ENCODE data around the gene CELA2B. TPM values are rescaled to one million over a fixed set of nuclear protein-coding genes. Genes with fewer than 3 reads are reported as not detected.

The CELA2B gene
- total and polyA plus RNA-seq, 4 donors, result not detected

DNA sequence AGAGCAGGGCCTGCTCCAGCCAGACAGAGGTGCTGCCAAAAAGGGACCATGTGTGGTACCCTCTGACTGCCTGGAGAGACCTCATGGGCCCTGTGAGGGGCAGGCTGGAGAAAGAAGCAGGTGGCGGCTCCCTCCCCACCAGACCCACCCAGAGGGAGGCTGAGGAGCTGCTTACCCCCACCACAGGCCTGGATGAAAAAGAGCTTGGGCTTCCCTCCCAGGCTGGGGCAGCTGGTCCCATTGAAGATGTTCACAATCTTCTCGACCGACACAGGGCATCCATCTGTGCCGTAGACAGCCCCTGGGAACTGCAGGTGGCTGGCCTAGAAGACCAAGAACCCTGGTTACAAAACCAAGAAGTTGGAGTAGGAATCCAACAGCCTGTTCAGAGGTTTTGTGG, 28.5 kb downstream of the CELA2B start:
- Histone ChIP-seq H3K36me3 (ENCODE audit: control insufficient read depth in 4 of 4, insufficient read depth in 3 of 4, low read depth in 1 of 4, low read length in 3 of 4) (peaks cover 3 to 38% (median 12%) of the 10 kb centered on the region in 4 donors), H3K4me1 (ENCODE audit: control insufficient read depth in 4 of 4, insufficient read depth in 4 of 4, low read length in 3 of 4) (no peaks in the 10 kb centered on the region), H3K9ac (ENCODE audit: low read depth in 1 of 2, low read length in 2 of 2) (no peak overlapping the region), H3K27me3 (ENCODE audit: control insufficient read depth in 4 of 4, insufficient read depth in 4 of 4, low read length in 3 of 4) (no peaks in the 10 kb centered on the region), H3K4me3 (ENCODE audit: low read depth in 1 of 3, low read length in 3 of 3) (no peak overlapping the region), H3K9me3 (ENCODE audit: control insufficient read depth in 4 of 4, low read length in 3 of 4) (no peaks in the 10 kb centered on the region), H3K27ac (ENCODE audit: low read depth in 1 of 2, low read length in 2 of 2) (no peak overlapping the region)
- WGBS, result 97% methylated on average over 4 of the region's 4 CpGs
- TF ChIP-seq YY1 (IDR thresholded peaks at IDR 0.05), result no peak
- DNase-seq (ENCODE audit: low spot score), result no peak

DNA sequence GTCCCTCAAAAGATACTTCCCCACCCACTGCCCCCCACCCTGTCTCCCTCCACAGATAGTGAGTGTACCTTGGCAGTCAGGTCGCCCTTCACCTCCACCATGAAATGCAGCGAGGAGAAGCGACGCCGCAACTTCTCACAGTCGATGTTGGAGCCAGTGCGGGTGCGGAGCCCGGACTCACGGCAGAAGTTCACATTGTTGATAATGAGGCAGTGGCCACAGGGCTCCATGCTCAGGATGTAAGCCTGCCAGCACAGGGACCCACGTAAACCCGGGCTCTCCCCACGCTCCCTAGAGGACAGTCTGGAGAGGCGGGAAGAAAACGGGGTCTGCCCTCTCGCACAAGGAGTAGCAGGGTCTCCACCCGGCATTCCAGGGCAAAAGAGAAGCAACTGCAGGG, 30.9 kb downstream of the CELA2B start:
- H3K36me3 ChIP-seq (ENCODE audit: control insufficient read depth in 4 of 4, insufficient read depth in 3 of 4, low read depth in 1 of 4, low read length in 3 of 4), result peaks cover 3 to 32% (median 10%) of the 10 kb centered on the region in 4 donors
- 97% methylated on average over 17 of the region's 17 CpGs for WGBS
- TF ChIP-seq NR2F2 (IDR thresholded peaks at IDR 0.05) (no peak), SP1 (IDR thresholded peaks at IDR 0.05) (no peak), RAD21 (IDR thresholded peaks at IDR 0.05) (no peak), FOXA2 (IDR thresholded peaks at IDR 0.05) (no peak), JUND (IDR thresholded peaks at IDR 0.05) (no peak), RXRA (IDR thresholded peaks at IDR 0.05) (no peak), HNF4A (conservative IDR thresholded peaks at IDR 0.05) (no peak), FOXA1 (IDR thresholded peaks at IDR 0.05) (no peak), EGR1 (IDR thresholded peaks at IDR 0.05; ENCODE audit: low read depth in 2 of 2) (no peak), YY1 (IDR thresholded peaks at IDR 0.05) (no peak), TAF1 (conservative IDR thresholded peaks at IDR 0.05) (no peak)
- TF ChIP-seq, protein P1, sequence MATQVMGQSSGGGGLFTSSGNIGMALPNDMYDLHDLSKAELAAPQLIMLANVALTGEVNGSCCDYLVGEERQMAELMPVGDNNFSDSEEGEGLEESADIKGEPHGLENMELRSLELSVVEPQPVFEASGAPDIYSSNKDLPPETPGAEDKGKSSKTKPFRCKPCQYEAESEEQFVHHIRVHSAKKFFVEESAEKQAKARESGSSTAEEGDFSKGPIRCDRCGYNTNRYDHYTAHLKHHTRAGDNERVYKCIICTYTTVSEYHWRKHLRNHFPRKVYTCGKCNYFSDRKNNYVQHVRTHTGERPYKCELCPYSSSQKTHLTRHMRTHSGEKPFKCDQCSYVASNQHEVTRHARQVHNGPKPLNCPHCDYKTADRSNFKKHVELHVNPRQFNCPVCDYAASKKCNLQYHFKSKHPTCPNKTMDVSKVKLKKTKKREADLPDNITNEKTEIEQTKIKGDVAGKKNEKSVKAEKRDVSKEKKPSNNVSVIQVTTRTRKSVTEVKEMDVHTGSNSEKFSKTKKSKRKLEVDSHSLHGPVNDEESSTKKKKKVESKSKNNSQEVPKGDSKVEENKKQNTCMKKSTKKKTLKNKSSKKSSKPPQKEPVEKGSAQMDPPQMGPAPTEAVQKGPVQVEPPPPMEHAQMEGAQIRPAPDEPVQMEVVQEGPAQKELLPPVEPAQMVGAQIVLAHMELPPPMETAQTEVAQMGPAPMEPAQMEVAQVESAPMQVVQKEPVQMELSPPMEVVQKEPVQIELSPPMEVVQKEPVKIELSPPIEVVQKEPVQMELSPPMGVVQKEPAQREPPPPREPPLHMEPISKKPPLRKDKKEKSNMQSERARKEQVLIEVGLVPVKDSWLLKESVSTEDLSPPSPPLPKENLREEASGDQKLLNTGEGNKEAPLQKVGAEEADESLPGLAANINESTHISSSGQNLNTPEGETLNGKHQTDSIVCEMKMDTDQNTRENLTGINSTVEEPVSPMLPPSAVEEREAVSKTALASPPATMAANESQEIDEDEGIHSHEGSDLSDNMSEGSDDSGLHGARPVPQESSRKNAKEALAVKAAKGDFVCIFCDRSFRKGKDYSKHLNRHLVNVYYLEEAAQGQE (IDR thresholded peaks at IDR 0.05), result no peak
- TF ChIP-seq, protein P2, sequence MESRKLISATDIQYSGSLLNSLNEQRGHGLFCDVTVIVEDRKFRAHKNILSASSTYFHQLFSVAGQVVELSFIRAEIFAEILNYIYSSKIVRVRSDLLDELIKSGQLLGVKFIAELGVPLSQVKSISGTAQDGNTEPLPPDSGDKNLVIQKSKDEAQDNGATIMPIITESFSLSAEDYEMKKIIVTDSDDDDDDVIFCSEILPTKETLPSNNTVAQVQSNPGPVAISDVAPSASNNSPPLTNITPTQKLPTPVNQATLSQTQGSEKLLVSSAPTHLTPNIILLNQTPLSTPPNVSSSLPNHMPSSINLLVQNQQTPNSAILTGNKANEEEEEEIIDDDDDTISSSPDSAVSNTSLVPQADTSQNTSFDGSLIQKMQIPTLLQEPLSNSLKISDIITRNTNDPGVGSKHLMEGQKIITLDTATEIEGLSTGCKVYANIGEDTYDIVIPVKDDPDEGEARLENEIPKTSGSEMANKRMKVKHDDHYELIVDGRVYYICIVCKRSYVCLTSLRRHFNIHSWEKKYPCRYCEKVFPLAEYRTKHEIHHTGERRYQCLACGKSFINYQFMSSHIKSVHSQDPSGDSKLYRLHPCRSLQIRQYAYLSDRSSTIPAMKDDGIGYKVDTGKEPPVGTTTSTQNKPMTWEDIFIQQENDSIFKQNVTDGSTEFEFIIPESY (IDR thresholded peaks at IDR 0.05), result no peak
- TF ChIP-seq, protein P3, sequence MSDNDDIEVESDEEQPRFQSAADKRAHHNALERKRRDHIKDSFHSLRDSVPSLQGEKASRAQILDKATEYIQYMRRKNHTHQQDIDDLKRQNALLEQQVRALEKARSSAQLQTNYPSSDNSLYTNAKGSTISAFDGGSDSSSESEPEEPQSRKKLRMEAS (IDR thresholded peaks at IDR 0.05), result no peak
- TF ChIP-seq, protein P4, sequence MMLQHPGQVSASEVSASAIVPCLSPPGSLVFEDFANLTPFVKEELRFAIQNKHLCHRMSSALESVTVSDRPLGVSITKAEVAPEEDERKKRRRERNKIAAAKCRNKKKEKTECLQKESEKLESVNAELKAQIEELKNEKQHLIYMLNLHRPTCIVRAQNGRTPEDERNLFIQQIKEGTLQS (IDR thresholded peaks at IDR 0.05), result no peak
- no peaks in the 10 kb centered on the region for H3K27me3 ChIP-seq (ENCODE audit: control insufficient read depth in 4 of 4, insufficient read depth in 4 of 4, low read length in 3 of 4)
- H3K4me3 ChIP-seq (ENCODE audit: low read depth in 1 of 3, low read length in 3 of 3), result no peak overlapping the region
- H3K27ac ChIP-seq (ENCODE audit: low read depth in 1 of 2, low read length in 2 of 2), result no peak overlapping the region
- H3K9me3 ChIP-seq (ENCODE audit: control insufficient read depth in 4 of 4, low read length in 3 of 4), result no peaks in the 10 kb centered on the region
- H3K4me1 ChIP-seq (ENCODE audit: control insufficient read depth in 4 of 4, insufficient read depth in 4 of 4, low read length in 3 of 4), result no peaks in the 10 kb centered on the region
- DNase-seq (ENCODE audit: low spot score), result no peak
- H3K9ac ChIP-seq (ENCODE audit: low read depth in 1 of 2, low read length in 2 of 2), result no peak overlapping the region
